Activated CD8-positive, alpha-beta memory T cell treated with anti-CD3 and anti-CD28 coated beads, Interleukin-2, amount 10 ng/mL, durations not matched to agents 7 days and 5 days (primary cell): ENCODE data around the gene YLPM1. TPM values are rescaled to one million over a fixed set of nuclear protein-coding genes. Genes with fewer than 3 reads are reported as not detected.
A peak's percentile ranks its signal among the peaks of the same experiment; 100 is the strongest.

Source experiments
- ATAC-seq: fragments of 150-1000 bp; cut with Tn5 transposase; one replicate; pipeline ENCODE4 v1.10.0; 2021; ENCODE audit warnings: moderate library complexity
- CTCF ChIA-PET: fragments of 350-600 bp; sonication (Branson Sonifier 250); formaldehyde crosslinking; loops from one replicate; lab custom pipeline; 2021; ENCODE audit warnings: antibody characterized with exemption; lab: Charles Lee
- DNase-seq: peaks from one replicate; pipeline ENCODE4 v3.0.0-alpha.2; 2020
- H3K27ac Mint-ChIP-seq: one replicate; pipeline ENCODE4 v1.8.0; 2021; ENCODE audit warnings: mild to moderate bottlenecking, mixed read lengths
- H3K27me3 Mint-ChIP-seq: one replicate; pipeline ENCODE4 v1.8.0; 2021; ENCODE audit warnings: mixed read lengths
- H3K36me3 Mint-ChIP-seq: one replicate; pipeline ENCODE4 v1.8.0; 2021; ENCODE audit warnings: mild to moderate bottlenecking, mixed read lengths
- H3K4me1 Mint-ChIP-seq: one replicate; pipeline ENCODE4 v1.8.0; 2021; ENCODE audit warnings: mixed read lengths
- H3K4me3 Mint-ChIP-seq: one replicate; pipeline ENCODE4 v1.8.0; 2021; ENCODE audit warnings: mild to moderate bottlenecking, moderate library complexity, mixed read lengths
- H3K9me3 Mint-ChIP-seq: one replicate; pipeline ENCODE4 v1.8.0; 2022; ENCODE audit warnings: low read depth, mixed read lengths
- total RNA-seq, 2 experiments: library from RNA; stranded (reverse); gene quantifications; one replicate each; pipeline ENCODE4 v1.2.3, GENCODE V29; 2021

Gene YLPM1
- total RNA-seq, 2 experiments from 2014 or later: 57.9 to 64.1 TPM

DNA sequence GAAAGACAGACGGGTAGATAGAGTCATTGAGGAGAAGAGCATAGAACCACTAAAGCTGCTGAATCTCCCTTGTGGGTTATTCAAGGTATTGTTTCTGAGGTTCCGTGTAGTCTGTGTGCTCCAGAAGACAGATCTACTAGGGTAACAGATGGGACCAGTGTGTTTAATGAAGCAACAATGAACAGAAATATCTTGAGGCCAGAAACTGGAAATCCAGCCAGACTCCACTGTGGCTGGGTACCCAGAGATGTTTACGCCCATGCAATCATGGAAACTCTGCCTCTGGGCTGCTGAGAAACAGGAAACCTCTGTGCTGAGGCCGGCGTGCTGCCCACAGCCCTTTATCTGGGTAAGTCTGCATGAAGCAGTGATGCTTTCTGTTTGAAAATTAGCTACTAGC, 104.6 kb downstream of the YLPM1 start:
- peaks cover 25% of the 10 kb centered on the region for H3K4me1 Mint-ChIP-seq
- no peaks in the 10 kb centered on the region for H3K27me3 Mint-ChIP-seq

DNA sequence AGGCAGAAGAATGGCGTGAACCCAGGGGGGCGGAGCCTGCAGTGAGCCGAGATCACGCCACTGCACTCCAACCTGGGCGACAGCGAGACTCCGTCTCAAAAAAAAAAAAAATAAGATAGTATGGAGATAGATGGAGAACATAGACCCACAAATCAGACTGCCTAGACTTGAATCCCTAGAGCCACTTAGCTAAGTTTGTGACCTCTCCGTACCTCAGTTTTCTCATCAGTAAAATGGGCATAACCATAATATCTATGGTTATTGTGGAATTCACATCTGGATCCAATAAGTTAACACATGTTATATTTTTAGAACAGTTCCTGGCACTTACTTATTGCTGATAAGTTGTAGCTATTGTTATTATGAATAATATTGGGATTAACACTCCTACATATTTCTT, 105.6 kb downstream of the YLPM1 start:
- Mint-ChIP-seq H3K4me3 (no peak overlapping the region), H3K4me1 (peaks cover 26% of the 10 kb centered on the region), H3K9me3 (no peaks in the 10 kb centered on the region), H3K27me3 (no peaks in the 10 kb centered on the region), H3K27ac (no peak overlapping the region), H3K36me3 (no peaks in the 10 kb centered on the region)
- DNase-seq (no peak), ATAC-seq (no peak)
- CTCF ChIA-PET: interaction anchor here (2.2 to 20.2 kb wide), 4 partner anchors 10 to 32 kb away, joined by 15 to 680 read pairs (median 154); partner anchors contain the start of gene PROX2

More for the DNA sequence above, 104.6 kb downstream of the YLPM1 start:
- H3K36me3 Mint-ChIP-seq: no peaks in the 10 kb centered on the region
- ATAC-seq (peak; percentile 99), DNase-seq (peak; percentile 89)
- peak overlapping the region; percentile 74 for H3K27ac Mint-ChIP-seq
- peak overlapping the region; percentile 22 for H3K4me3 Mint-ChIP-seq
- no peaks in the 10 kb centered on the region for H3K9me3 Mint-ChIP-seq
- CTCF ChIA-PET: interaction anchor here (1.2 to 20.2 kb wide), 7 partner anchors 10 to 258 kb away, joined by 3 to 680 read pairs (median 15); partner anchors contain the start of gene PROX2

DNA sequence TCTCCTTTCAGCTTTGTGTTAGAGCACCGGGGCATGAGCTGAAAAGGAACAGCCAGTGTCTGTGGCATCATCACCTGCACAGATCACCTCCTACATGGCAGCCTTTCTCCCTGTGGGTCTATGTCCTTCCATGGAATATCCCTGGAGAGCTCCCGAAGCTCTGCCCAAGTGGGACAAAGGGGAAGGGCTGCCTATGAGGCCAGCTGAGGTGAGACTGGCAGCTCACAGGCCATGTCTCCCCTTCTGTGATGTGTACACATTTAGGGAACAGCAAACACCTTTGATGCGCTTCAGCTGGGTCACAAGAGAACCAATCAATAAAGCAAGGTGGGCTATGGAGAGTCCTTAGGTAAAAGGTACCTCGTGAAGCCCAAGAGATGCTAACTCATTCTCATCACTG, 108.7 kb downstream of the YLPM1 start:
- no peak overlapping the region for H3K27ac Mint-ChIP-seq
- H3K4me3 Mint-ChIP-seq: no peak overlapping the region
- no peaks in the 10 kb centered on the region for H3K27me3 Mint-ChIP-seq
- no peaks in the 10 kb centered on the region for H3K9me3 Mint-ChIP-seq
- DNase-seq (no peak), ATAC-seq (no peak)
- H3K36me3 Mint-ChIP-seq: no peaks in the 10 kb centered on the region
- CTCF ChIA-PET: interaction anchor here (1.0 to 18.6 kb wide), 7 partner anchors 9 to 260 kb away, joined by 3 to 271 read pairs (median 7); partner anchors contain the start of gene LTBP2
- peaks cover 37% of the 10 kb centered on the region for H3K4me1 Mint-ChIP-seq

DNA sequence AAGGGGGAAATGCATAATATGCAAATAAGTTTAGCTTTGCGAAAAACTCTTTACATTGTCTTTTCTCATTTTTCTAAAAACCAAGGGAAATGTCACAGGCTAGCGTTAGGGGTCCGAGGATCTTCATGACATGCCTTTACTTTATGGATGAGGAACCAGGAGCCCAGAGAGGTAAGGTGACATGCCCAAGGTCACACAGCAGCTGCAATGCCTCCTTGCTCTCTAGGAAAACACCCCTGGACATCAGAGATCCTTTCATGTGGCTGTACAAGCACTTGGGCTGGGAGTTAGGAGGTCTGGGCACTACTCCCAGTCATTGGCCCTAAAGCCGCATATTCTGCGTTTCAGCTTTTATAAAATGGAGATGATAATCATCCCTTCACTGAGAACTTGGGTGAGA, 112.1 kb downstream of the YLPM1 start:
- Mint-ChIP-seq H3K27ac (no peak overlapping the region), H3K4me3 (no peak overlapping the region), H3K9me3 (no peaks in the 10 kb centered on the region), H3K27me3 (no peaks in the 10 kb centered on the region), H3K4me1 (peaks cover 29% of the 10 kb centered on the region), H3K36me3 (no peaks in the 10 kb centered on the region)
- DNase-seq (no peak), ATAC-seq (no peak)
- CTCF ChIA-PET: interaction anchor here (0.6 to 18.6 kb wide), 7 partner anchors 8 to 421 kb away, joined by 3 to 271 read pairs (median 3); no protein-coding TSS in a partner anchor

DNA sequence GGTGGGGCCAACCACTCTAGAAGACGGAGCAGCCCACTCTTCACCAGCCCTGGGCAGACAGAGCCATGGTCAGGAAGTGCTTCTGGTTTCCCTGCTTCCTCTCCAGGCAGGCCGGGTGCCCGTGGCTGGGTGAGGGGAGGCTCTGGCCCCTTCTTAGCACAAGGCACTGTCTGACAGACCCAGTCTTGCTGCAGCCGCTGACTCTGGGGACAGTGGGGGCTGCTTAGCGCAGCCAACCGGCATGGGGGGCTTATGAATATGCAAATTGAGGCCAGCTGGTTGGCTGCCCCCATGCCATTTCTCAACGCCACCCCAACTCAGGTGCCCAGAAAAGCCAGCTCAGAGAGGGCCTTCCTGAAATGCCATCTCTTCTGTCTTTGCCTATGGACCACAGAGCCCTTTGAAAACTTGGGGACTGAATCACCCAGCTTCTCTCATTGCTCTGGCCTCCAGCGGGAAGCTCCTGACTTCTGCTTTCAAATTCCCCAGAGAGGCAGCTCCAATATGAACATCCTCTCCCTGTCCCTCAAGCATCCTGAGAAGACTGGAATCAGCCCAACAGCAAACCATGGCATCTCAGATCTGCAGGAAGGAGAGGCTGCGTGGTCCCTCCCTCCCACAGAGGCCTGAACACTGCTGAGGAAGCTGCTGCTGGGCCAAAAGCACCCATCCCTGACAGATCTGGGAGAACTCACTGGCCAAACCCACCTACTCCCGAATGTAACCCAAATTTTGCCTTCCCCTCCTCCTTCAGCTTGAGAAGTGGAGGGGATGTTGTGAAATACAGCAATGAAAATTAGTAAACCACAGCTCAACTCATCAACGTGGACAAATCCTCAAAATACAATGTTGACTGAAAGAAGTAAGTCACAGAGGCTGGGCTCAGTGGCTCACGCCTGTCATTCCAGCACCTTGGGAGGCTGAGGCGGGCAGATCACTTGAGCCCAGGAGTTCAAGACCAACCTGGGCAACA, 113.1 kb downstream of the YLPM1 start, which contains the start of gene PROX2:
PROX2 (minus strand) TSS at position 205 of the 973 bp plus-strand sequence. CDS start 12,311 bp downstream, outside the sequence.
- ATAC-seq (peak; percentile 81), DNase-seq (peak; percentile 56)
- Mint-ChIP-seq H3K27me3 (no peaks in the 10 kb centered on the region), H3K27ac (peak within 1 kb of the TSS; percentile 80), H3K4me1 (peaks cover 38% of the 10 kb centered on the region), H3K36me3 (no peaks in the 10 kb centered on the region), H3K9me3 (no peaks in the 10 kb centered on the region), H3K4me3 (peak within 1 kb of the TSS; percentile 14)
- CTCF ChIA-PET: interaction anchor here (0.6 to 18.6 kb wide), 8 partner anchors 8 to 946 kb away, joined by 3 to 271 read pairs (median 3); no protein-coding TSS in a partner anchor

DNA sequence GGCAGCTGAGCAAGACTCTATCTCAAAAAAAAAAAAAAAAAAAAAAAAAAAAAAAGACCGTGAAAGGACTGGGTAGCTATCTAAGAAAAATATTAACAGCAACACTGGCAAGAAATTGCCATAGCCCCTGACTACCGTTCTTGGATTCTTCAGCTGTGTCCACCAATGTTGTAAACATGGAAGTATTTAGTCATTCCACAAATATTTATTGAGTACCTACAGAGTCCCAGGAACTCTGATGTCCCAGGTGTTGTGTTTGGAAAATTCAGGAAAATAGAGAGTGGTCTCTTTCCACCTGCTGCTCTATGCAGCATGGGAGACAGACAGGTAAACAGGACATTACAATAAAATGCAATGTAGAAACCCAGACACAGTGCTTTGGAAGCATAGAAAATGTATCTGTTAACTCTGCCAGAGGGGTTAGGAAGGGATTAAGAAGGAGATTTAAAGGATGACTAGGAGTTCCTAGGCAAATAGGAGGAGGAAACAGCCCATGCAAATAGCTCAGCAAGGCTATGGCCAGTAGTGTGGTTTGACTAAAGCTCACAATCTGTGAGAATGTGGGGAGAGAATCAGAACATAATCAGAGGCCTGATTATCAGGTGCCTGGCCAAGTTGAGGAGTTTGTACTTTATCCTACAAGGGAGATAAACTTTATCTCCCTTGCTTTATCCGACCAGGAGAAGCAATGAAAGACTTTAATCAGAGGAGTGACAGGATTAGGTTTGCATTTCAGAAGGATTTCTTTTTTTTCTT, 116.5 kb downstream of the YLPM1 start:
- no peaks in the 10 kb centered on the region for H3K9me3 Mint-ChIP-seq
- peak overlapping the region; percentile 14 for H3K27ac Mint-ChIP-seq
- ATAC-seq (no peak), DNase-seq (no peak)
- H3K27me3 Mint-ChIP-seq: no peaks in the 10 kb centered on the region
- CTCF ChIA-PET: interaction anchor here (0.7 to 18.6 kb wide), 7 partner anchors 8 to 65 kb away, joined by 3 to 271 read pairs (median 13); no protein-coding TSS in a partner anchor
- peaks cover 54% of the 10 kb centered on the region for H3K4me1 Mint-ChIP-seq
- H3K36me3 Mint-ChIP-seq: peaks cover 14% of the 10 kb centered on the region
- peak overlapping the region; percentile 21 for H3K4me3 Mint-ChIP-seq

DNA sequence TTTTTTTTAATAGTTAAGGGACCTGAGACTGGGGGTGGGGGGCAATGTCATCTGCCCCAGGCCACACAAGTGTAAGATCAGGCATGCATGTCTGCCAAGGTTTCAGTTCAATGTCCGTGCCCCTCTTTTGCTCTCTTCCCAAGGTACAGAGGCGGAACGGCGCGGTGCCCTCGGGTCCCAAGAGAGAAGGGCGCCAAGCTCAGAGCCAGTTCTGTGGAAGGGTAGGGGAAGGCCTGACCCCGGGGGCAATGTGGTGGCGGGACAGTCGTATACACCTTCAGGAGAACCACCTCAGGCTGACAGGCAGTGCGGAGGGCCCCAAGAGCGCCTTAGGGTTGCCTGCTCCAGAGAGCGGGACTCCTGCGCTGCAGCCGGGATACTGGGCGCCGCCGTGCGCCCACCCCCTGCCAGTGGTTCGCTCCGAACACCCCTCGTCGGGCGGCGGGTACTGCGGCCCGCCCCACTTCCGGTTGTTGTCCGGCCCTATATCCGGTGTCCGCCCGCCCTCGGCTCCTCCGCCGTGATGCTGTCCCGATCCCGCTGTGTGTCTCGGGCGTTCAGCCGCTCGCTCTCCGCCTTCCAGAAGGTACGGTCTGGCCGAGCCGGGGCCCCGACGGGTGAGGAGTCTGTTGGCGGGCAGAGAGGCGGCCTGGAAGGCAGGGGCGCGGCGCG, 118.5 kb downstream of the YLPM1 start, which contains the start of gene DLST:
DLST (plus strand) TSS at position 486 of the 672 bp plus-strand sequence; CDS start at position 524, 38 bp downstream.
- peak within 1 kb of the TSS; percentile 94 for H3K4me3 Mint-ChIP-seq
- no peaks in the 10 kb centered on the region for H3K9me3 Mint-ChIP-seq
- peak within 1 kb of the TSS; percentile 92 for H3K27ac Mint-ChIP-seq
- peaks cover 25% of the 10 kb centered on the region for H3K36me3 Mint-ChIP-seq
- CTCF ChIA-PET: interaction anchor here (0.7 to 18.6 kb wide), 7 partner anchors 10 to 64 kb away, joined by 3 to 271 read pairs (median 13); no protein-coding TSS in a partner anchor
- ATAC-seq (peak; percentile 94), DNase-seq (peak; percentile 90)
- H3K4me1 Mint-ChIP-seq: peaks cover 59% of the 10 kb centered on the region
- no peaks in the 10 kb centered on the region for H3K27me3 Mint-ChIP-seq

DNA sequence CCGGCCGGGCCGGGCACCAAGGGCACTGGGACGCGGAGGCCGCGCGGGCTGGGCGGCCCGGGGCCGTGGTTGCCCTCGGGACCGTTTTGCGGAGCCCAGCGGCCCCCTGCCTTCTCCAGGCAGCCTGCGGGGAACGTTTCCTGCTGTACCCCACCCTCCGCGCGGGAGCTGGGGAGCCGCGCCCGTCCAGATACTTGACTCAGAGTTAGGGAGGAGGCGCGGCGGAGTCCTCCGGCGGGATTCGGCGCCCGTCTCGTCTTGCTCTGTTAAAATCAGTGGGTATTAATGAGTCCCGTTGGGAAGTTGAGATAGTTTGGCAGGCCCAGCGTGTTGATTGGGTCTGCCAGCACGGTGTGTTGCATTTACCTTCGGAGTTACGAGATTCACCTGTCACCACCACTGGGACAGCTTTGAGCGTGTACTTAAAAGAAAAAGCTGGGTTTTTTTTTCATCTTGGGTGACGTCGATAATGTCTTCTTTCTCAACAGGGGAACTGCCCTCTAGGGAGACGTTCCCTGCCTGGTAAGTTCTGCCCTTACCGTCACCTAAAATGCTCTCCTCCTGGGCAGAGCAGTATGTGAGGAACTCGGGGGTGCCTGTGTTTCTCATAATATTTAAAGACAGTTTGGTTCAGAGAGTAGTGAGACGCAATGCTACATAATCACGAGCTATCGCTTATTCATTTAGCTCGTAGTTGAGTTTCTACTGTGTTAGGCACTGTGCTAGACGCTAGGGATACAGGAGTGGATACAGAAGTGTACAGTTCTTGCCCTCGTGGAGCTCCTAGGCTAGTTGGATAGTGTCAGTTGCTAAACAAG, 119.2 kb downstream of the YLPM1 start:
- H3K4me1 Mint-ChIP-seq: peaks cover 58% of the 10 kb centered on the region

More for the DNA sequence above, 119.2 kb downstream of the YLPM1 start:
- ATAC-seq (peak; percentile 65), DNase-seq (peak; percentile 69)
- Mint-ChIP-seq H3K36me3 (peaks cover 27% of the 10 kb centered on the region), H3K27me3 (no peaks in the 10 kb centered on the region), H3K27ac (peak overlapping the region; percentile 92), H3K4me3 (peak overlapping the region; percentile 94), H3K9me3 (no peaks in the 10 kb centered on the region)
- CTCF ChIA-PET: interaction anchor here (0.9 to 18.6 kb wide), 8 partner anchors 10 to 206 kb away, joined by 3 to 271 read pairs (median 4); no protein-coding TSS in a partner anchor

Other genes starting within 250 kb of the YLPM1 start
- under 1 TPM; 0.12 to 0.18 TPM for gene LTBP2, start 151.1 kb upstream of the YLPM1 start, total RNA-seq
- 10 to 100 TPM; 43.6 to 44.2 TPM for gene AREL1, start 50.2 kb upstream of the YLPM1 start, total RNA-seq
- gene FCF1, start 50.2 kb upstream of the YLPM1 start, total RNA-seq: 10 to 100 TPM; 53.7 to 60.5 TPM
- gene PROX2, start 112.8 kb downstream of the YLPM1 start, total RNA-seq: under 1 TPM; 0.21 to 0.44 TPM
- gene DLST, start 118.6 kb downstream of the YLPM1 start, total RNA-seq: 100 to 1,000 TPM; 106 to 119 TPM
- 1 to 10 TPM; 2.5 to 3.6 TPM for gene RPS6KL1, start 159.9 kb downstream of the YLPM1 start, total RNA-seq
- gene PGF, start 192.3 kb downstream of the YLPM1 start, total RNA-seq: under 1 TPM; 0.29 to 0.56 TPM
- gene EIF2B2, start 239.6 kb downstream of the YLPM1 start, total RNA-seq: 10 to 100 TPM; 47.9 to 54.0 TPM